Kidney epithelial cell (primary cell): ENCODE data around the gene AMER3. TPM values are rescaled to one million over a fixed set of nuclear protein-coding genes. Genes with fewer than 3 reads are reported as not detected.
"Not testable (repeated sequence)": the region's sequence is repeated elsewhere in the genome, so short reads cannot be mapped to it uniquely, and the experiment has no call there.

Experiments used
- DNase-seq: peaks from one replicate; pipeline ENCODE4 v3.0.0-alpha.2; 2010; ENCODE audit warnings: low read depth
- H3K27me3 ChIP-seq: 2 replicates; pipeline ENCODE4 v1.6.0; 2011; ENCODE audit warnings: low read length; ENCODE audit not compliant: control insufficient read depth, insufficient read depth
- H3K36me3 ChIP-seq: 2 replicates; pipeline ENCODE4 v1.5.1; 2011; ENCODE audit warnings: low read length; ENCODE audit not compliant: control insufficient read depth, insufficient read depth
- H3K4me3 ChIP-seq: 2 replicates; pipeline ENCODE4 v1.5.1; 2011; ENCODE audit warnings: low read depth, mild to moderate bottlenecking, control low read depth, low read length
- total RNA-seq: library from RNA; depleted of rRNA; stranded (reverse); fragments of >200 nt; gene quantifications from 2 replicates; pipeline ENCODE4 v1.2.3, GENCODE V29; 2015
- TF ChIP-seq, protein P1 (sequence below): IDR thresholded peaks from 2 replicates; pipeline ENCODE4 v1.5.1; 2011; ENCODE audit warnings: mild to moderate bottlenecking, moderate library complexity, low read length, control low read depth, inconsistent platforms; ENCODE audit not compliant: insufficient read depth, poor library complexity, severe bottlenecking

AMER3 gene
- total RNA-seq, 1 donor from 2014 or later = not detected

- H3K27me3 ChIP-seq = peaks cover 8% of the 10 kb centered on the region
- TF ChIP-seq, protein P1, sequence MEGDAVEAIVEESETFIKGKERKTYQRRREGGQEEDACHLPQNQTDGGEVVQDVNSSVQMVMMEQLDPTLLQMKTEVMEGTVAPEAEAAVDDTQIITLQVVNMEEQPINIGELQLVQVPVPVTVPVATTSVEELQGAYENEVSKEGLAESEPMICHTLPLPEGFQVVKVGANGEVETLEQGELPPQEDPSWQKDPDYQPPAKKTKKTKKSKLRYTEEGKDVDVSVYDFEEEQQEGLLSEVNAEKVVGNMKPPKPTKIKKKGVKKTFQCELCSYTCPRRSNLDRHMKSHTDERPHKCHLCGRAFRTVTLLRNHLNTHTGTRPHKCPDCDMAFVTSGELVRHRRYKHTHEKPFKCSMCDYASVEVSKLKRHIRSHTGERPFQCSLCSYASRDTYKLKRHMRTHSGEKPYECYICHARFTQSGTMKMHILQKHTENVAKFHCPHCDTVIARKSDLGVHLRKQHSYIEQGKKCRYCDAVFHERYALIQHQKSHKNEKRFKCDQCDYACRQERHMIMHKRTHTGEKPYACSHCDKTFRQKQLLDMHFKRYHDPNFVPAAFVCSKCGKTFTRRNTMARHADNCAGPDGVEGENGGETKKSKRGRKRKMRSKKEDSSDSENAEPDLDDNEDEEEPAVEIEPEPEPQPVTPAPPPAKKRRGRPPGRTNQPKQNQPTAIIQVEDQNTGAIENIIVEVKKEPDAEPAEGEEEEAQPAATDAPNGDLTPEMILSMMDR = no peak
- no peak for DNase-seq
- H3K4me3 ChIP-seq = peak overlapping the region; percentile 52
- H3K36me3 ChIP-seq = no peaks in the 10 kb centered on the region
Measured at GRCh38 chr2:130726614-130727180, 28.6 kb upstream of the AMER3 start.

GRCh38 chr2:130727286-130727924, 27.9 kb upstream of the AMER3 start:
- TF ChIP-seq, protein P1 = no peak
- peaks cover 8% of the 10 kb centered on the region for H3K27me3 ChIP-seq
- DNase-seq = peak; percentile 18
- no peaks in the 10 kb centered on the region for H3K36me3 ChIP-seq
- H3K4me3 ChIP-seq = peak overlapping the region; percentile 52

DNA sequence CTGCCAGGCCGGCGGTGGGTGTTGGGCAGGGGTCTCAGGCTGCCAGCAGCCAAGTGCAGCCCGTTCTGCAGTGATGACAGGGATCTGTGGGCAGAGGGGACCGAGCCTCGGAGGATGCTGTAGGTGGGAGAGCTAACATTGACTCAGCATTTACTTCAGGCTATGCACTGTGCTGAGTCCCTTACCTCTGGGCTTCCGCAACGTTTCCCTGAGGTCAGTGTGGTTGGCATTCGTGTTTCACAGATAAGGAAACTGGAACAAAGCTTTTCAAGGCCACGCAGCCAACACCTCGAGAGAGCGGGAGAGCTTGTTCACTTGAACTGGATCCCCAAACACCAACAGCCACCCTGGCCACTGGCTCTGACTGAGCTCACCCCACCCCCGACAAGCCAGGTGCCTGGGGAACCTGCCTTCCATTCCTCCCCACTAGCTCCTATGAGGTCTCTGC, 27.3 kb upstream of the AMER3 start:
- DNase-seq = no peak
- H3K4me3 ChIP-seq = peak overlapping the region; percentile 8
- H3K27me3 ChIP-seq = peaks cover 8% of the 10 kb centered on the region
- TF ChIP-seq, protein P1 = no peak
- no peaks in the 10 kb centered on the region for H3K36me3 ChIP-seq

DNA sequence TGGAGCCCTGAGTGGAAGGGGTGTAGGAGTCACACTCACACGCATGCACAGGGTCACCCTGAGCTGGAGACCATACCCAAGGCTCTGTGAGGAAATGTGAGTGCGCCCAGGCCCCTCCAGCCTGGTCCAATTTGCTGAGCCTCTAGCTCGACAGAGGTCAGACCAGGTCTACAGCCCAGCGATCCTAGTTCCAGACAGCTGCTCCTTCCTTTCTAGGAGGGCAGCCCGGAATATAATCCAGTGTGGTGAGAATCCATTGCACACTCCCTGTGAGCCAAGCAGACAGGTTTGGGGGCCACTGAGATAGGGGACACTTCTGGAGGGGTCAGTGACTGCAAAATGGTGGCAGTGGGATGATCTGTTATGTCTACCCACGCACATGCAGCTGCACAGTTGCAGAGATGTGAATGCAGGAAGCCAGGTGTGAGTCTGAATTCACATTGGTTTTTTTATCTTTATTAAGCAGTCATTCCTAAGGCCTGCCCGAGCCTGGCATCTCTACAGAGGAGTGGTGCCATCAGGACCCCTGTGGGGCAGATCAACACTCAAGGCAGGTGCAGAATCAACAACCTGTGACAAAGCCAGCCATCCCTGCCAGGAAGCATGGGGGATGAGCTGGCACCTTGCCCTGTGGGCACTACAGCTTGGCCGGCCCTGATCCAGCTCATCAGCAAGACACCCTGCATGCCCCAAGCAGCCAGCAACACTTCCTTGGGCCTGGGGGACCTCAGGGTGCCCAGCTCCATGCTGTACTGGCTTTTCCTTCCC, 26.6 kb upstream of the AMER3 start, which contains the start of gene GPR148:
Gene GPR148, plus strand, starts transcription at position 522 of the 768 bp plus-strand sequence. Its CDS starts 82 bp downstream, at position 604.
- peaks cover 8% of the 10 kb centered on the region for H3K27me3 ChIP-seq
- H3K36me3 ChIP-seq = no peaks in the 10 kb centered on the region
- TF ChIP-seq, protein P1 = no peak
- no peak within 1 kb of the TSS for H3K4me3 ChIP-seq
- DNase-seq = no peak

DNA sequence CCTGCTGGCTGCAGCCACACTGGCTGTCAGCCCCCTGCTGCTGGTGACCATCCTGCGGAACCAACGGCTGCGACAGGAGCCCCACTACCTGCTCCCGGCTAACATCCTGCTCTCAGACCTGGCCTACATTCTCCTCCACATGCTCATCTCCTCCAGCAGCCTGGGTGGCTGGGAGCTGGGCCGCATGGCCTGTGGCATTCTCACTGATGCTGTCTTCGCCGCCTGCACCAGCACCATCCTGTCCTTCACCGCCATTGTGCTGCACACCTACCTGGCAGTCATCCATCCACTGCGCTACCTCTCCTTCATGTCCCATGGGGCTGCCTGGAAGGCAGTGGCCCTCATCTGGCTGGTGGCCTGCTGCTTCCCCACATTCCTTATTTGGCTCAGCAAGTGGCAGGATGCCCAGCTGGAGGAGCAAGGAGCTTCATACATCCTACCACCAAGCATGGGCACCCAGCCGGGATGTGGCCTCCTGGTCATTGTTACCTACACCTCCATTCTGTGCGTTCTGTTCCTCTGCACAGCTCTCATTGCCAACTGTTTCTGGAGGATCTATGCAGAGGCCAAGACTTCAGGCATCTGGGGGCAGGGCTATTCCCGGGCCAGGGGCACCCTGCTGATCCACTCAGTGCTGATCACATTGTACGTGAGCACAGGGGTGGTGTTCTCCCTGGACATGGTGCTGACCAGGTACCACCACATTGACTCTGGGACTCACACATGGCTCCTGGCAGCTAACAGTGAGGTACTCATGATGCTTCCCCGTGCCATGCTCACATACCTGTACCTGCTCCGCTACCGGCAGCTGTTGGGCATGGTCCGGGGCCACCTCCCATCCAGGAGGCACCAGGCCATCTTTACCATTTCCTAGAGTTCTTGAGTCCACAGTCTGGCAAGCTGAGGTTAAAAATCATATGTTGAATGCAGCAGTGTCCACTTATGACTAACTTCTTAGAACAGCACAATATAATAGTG, 25.7 kb upstream of the AMER3 start:
- DNase-seq = no peak

DNA sequence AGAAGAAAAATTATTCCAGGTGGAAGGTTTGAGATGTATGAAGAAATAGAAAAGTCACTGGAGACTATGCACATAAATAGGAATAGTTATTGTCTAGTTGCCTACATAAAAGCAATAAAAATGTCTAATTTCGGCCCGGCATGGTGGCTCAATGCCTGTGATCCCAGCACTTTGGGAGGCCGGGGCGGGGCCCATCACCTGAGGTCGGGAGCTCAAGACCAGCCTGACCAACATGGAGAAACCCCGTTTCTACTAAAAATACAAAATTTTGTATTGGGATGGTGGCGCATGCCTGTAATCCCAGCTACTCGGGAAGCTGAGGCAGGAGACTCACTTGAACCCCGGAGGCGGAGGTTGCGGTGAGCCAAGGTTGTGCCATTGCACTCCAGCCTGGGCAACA, 23.1 kb upstream of the AMER3 start:
- not testable (repeated sequence) for H3K4me3 ChIP-seq, DNase-seq, H3K27me3 ChIP-seq, H3K36me3 ChIP-seq

More for the DNA sequence above, 25.7 kb upstream of the AMER3 start:
- no peaks in the 10 kb centered on the region for H3K36me3 ChIP-seq
- no peak overlapping the region for H3K4me3 ChIP-seq
- TF ChIP-seq, protein P1 = no peak
- peaks cover 8% of the 10 kb centered on the region for H3K27me3 ChIP-seq
